Mesenchymal stem cell (in vitro differentiated cells and primary cell): ENCODE measurements around the gene VEGFD.
A peak's percentile ranks its signal among the peaks of the same experiment; 100 is the strongest.

ENCODE experiments used
- DNase-seq: peaks from one replicate; pipeline ENCODE4 v3.0.0-alpha.2; 2013
- H2AFZ ChIP-seq: one replicate; pipeline ENCODE4 v1.6.1; 2013; ENCODE audit warnings: low read depth, mild to moderate bottlenecking, control low read depth, inconsistent platforms, low read length, moderate library complexity
- H2AK5ac ChIP-seq: 2 replicates; pipeline ENCODE4 v1.6.1; 2013; ENCODE audit warnings: low read length, moderate library complexity, mild to moderate bottlenecking, inconsistent platforms; ENCODE audit not compliant: severe bottlenecking
- H2BK120ac ChIP-seq: one replicate; pipeline ENCODE4 v1.6.1; 2013; ENCODE audit warnings: low read depth, mild to moderate bottlenecking, inconsistent platforms, low read length, moderate library complexity
- H2BK12ac ChIP-seq, 2 experiments: one replicate each; pipeline ENCODE4 v1.6.1; 2013; ENCODE audit warnings: inconsistent platforms in 2 of 2, low read length in 2 of 2, mild to moderate bottlenecking in 2 of 2, moderate library complexity in 2 of 2, control low read depth in 1 of 2
- H2BK15ac ChIP-seq: one replicate; pipeline ENCODE4 v1.6.1; 2013; ENCODE audit warnings: mild to moderate bottlenecking, low read depth, inconsistent platforms; ENCODE audit not compliant: poor library complexity, severe bottlenecking
- H2BK5ac ChIP-seq: 2 replicates; pipeline ENCODE4 v1.6.1; 2013; ENCODE audit warnings: low read depth, mild to moderate bottlenecking, low read length, control low read depth, inconsistent platforms; ENCODE audit not compliant: poor library complexity, severe bottlenecking
- H3K14ac ChIP-seq, 2 experiments: one replicate each; pipeline ENCODE4 v1.6.1; 2013; ENCODE audit warnings: inconsistent platforms in 2 of 2, low read length in 2 of 2, control low read depth in 1 of 2, mild to moderate bottlenecking in 1 of 2, moderate library complexity in 1 of 2
- H3K18ac ChIP-seq, 2 experiments: one replicate each; pipeline ENCODE4 v1.6.1; 2013; ENCODE audit warnings: inconsistent platforms in 2 of 2, low read length in 2 of 2, control low read depth in 1 of 2, low read depth in 1 of 2, mild to moderate bottlenecking in 1 of 2
- H3K23ac ChIP-seq, 2 experiments: one replicate each; pipeline ENCODE4 v1.6.1; 2013; ENCODE audit warnings: inconsistent platforms in 2 of 2, low read length in 2 of 2, mild to moderate bottlenecking in 2 of 2, moderate library complexity in 2 of 2, control low read depth in 1 of 2
- H3K27ac ChIP-seq: 2 replicates; pipeline ENCODE4 v1.5.1; 2013; ENCODE audit warnings: mild to moderate bottlenecking, moderate library complexity, low read length, control low read depth, inconsistent platforms; ENCODE audit not compliant: poor library complexity, severe bottlenecking
- H3K27me3 ChIP-seq, 2 experiments: 2 replicates each; pipeline versions ENCODE4 v1.6.1 to v1.7.0; 2013; ENCODE audit warnings: low read length in 2 of 2, mild to moderate bottlenecking in 2 of 2, moderate library complexity in 2 of 2, control low read depth in 1 of 2, inconsistent platforms in 1 of 2; ENCODE audit not compliant: control insufficient read depth in 1 of 2, insufficient read depth in 1 of 2
- H3K36me3 ChIP-seq, 2 experiments: 2 replicates each; pipeline versions ENCODE4 v1.6.1 to v1.7.0; 2013; ENCODE audit warnings: low read length in 2 of 2, control low read depth in 1 of 2, inconsistent platforms in 1 of 2, low read depth in 1 of 2, mild to moderate bottlenecking in 1 of 2; ENCODE audit not compliant: insufficient read depth in 2 of 2, control insufficient read depth in 1 of 2
- H3K4ac ChIP-seq, 2 experiments: one replicate each; pipeline ENCODE4 v1.6.1; 2013; ENCODE audit warnings: inconsistent platforms in 2 of 2, low read length in 2 of 2, mild to moderate bottlenecking in 2 of 2, moderate library complexity in 2 of 2, control low read depth in 1 of 2, low read depth in 1 of 2
- H3K4me1 ChIP-seq: 2 replicates; pipeline ENCODE4 v1.6.1; 2013; ENCODE audit warnings: low read depth, low read length, control low read depth; ENCODE audit not compliant: control insufficient read depth, insufficient read depth
- H3K4me2 ChIP-seq: 2 replicates; pipeline ENCODE4 v1.6.1; 2013; ENCODE audit warnings: low read length, mild to moderate bottlenecking, inconsistent platforms; ENCODE audit not compliant: poor library complexity, severe bottlenecking
- H3K4me3 ChIP-seq, 2 experiments: 2 replicates each; pipeline versions ENCODE4 v1.5.1 to v1.7.0; 2013; ENCODE audit warnings: low read length in 2 of 2, mild to moderate bottlenecking in 2 of 2, control low read depth in 1 of 2, low read depth in 1 of 2; ENCODE audit not compliant: insufficient read depth in 1 of 2
- H3K79me1 ChIP-seq: replicated peaks from 2 replicates; pipeline ENCODE4 v1.6.1; 2013; ENCODE audit warnings: mild to moderate bottlenecking, control low read depth, low read length, inconsistent platforms; ENCODE audit not compliant: poor library complexity, severe bottlenecking
- H3K9ac ChIP-seq: 2 replicates; pipeline ENCODE4 v1.7.0; 2013; ENCODE audit warnings: mild to moderate bottlenecking, low read length, moderate library complexity
- H3K9me3 ChIP-seq: 2 replicates; pipeline ENCODE4 v1.7.0; 2013; ENCODE audit warnings: mild to moderate bottlenecking, low read length; ENCODE audit not compliant: control insufficient read depth
- H4K8ac ChIP-seq: one replicate; pipeline ENCODE4 v1.6.1; 2013; ENCODE audit warnings: inconsistent platforms, mild to moderate bottlenecking, low read length, moderate library complexity
- H4K91ac ChIP-seq: one replicate; pipeline ENCODE4 v1.6.1; 2013; ENCODE audit warnings: mild to moderate bottlenecking, low read length, inconsistent platforms
- WGBS: methylation state at CpG from one replicate; pipeline ENCODE4 v1.1.7; 2013; ENCODE audit warnings: mixed read lengths; 5-methylcytosine and 5-hydroxymethylcytosine counted together

Gene VEGFD

DNA sequence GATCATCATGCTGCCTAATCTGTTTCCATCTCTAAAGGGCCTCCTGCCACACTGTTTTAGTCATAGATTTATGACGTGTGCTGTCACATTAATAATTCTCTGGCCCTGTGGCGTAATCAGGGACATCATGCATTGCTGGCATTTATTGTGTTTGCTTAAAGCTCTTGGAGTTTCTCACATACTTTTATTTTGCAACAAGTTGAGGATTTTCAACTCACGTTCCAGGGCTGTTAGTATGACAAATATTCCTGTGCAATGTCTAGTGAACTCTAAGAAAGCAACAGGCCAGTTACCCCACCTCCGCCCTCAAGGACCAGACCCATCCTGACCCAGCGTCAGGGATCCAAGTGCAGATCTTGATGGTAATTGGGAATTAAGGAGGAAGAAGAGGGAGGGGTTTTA, 41.1 kb downstream of the VEGFD start:
- Histone ChIP-seq H2BK5ac (no peak overlapping the region), H2BK15ac (no peak overlapping the region), H2AFZ (no peak overlapping the region), H3K18ac (no peak overlapping the region), H3K4ac (no peak overlapping the region), H3K23ac (no peak overlapping the region), H2BK120ac (no peak overlapping the region), H3K27me3 (peaks cover 0 to 24% of the 10 kb centered on the region in 2 experiments), H3K4me3 (no peak overlapping the region), H3K79me1 (no peaks in the 10 kb centered on the region), H3K27ac (no peak overlapping the region), H3K4me1 (no peaks in the 10 kb centered on the region), H3K4me2 (no peak overlapping the region), H3K9me3 (no peaks in the 10 kb centered on the region), H4K8ac (no peak overlapping the region), H4K91ac (no peak overlapping the region), H2BK12ac (no peak overlapping the region), H2AK5ac (no peak overlapping the region), H3K9ac (no peak overlapping the region), H3K36me3 (no peaks in the 10 kb centered on the region), H3K14ac (no peak overlapping the region)
- DNase-seq = peak; percentile 56
- WGBS = 77% methylated on average over 2 of the region's 5 CpGs

DNA sequence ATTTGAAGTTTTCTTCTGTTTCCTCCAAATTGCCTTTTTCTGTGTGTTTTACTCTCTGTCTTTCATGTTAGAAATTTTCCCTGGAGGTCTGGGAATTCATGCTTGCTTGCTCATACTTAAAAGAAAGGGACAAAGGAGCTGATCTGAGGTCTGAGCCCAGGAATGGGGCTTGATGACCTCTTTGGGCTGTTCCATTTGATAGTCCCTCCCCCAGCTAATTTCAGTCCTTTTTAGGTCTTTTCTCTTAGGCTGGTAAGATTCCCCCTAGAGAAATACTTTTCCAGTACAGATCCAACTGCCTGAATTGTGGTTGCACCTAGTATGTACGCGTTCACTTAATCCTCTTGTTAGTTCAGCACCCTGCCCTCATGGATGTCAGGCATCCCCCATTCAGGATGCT, 43.3 kb downstream of the VEGFD start:
- H3K18ac ChIP-seq = no peak overlapping the region
- H4K8ac ChIP-seq = no peak overlapping the region
- H2BK12ac ChIP-seq = no peak overlapping the region
- H4K91ac ChIP-seq = no peak overlapping the region
- H3K4me1 ChIP-seq = no peaks in the 10 kb centered on the region
- peaks cover 0 to 23% of the 10 kb centered on the region in 2 experiments for H3K27me3 ChIP-seq
- no peak overlapping the region for H3K4me2 ChIP-seq
- H3K9me3 ChIP-seq = no peaks in the 10 kb centered on the region
- no peak overlapping the region for H3K9ac ChIP-seq
- H3K36me3 ChIP-seq = no peaks in the 10 kb centered on the region
- H3K79me1 ChIP-seq = no peaks in the 10 kb centered on the region
- no peak overlapping the region for H2AK5ac ChIP-seq
- no peak overlapping the region for H3K4me3 ChIP-seq
- no peak overlapping the region for H2BK15ac ChIP-seq
- H2BK5ac ChIP-seq = no peak overlapping the region
- no peak overlapping the region for H3K4ac ChIP-seq
- H3K27ac ChIP-seq = no peak overlapping the region
- no peak overlapping the region for H3K14ac ChIP-seq
- H2AFZ ChIP-seq = no peak overlapping the region
- H2BK120ac ChIP-seq = no peak overlapping the region
- 100% methylated on average over 2 of the region's 2 CpGs for WGBS
- no peak overlapping the region for H3K23ac ChIP-seq
- DNase-seq = no peak

DNA sequence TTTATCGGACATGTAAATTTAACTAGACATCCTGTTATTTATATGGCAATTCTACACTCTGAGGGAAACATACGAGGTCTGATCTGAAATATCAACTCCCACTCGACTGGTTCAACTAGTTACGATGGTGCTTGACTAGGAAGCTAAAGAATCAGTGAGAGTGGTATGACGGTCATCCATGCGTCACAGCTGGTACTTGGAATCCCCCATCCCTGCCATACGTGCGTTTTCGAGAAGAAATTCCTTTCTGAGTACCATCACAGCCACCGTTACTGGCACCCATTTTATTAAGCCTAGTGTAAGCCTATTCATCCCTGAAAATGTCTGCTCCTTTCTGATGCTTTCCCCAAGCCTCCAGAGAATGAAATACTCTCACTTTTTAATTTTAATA, 48.2 kb downstream of the VEGFD start:
- Histone ChIP-seq H3K23ac (no peak overlapping the region), H4K8ac (no peak overlapping the region), H4K91ac (no peak overlapping the region), H3K4me3 (peak overlapping the region in 1 of 2 experiments; percentile 93), H3K27ac (no peak overlapping the region), H3K4me2 (peak overlapping the region; percentile 33), H3K18ac (peak overlapping the region in 1 of 2 experiments; percentile 48), H3K4me1 (no peaks in the 10 kb centered on the region), H3K14ac (no peak overlapping the region), H3K9me3 (no peaks in the 10 kb centered on the region), H2BK120ac (no peak overlapping the region), H3K27me3 (peaks cover 0 to 20% of the 10 kb centered on the region in 2 experiments), H2AK5ac (no peak overlapping the region), H3K9ac (peak overlapping the region; percentile 94), H2BK15ac (no peak overlapping the region), H3K79me1 (peaks cover 2% of the 10 kb centered on the region), H2BK5ac (no peak overlapping the region), H2BK12ac (no peak overlapping the region), H2AFZ (peak overlapping the region; percentile 46), H3K4ac (no peak overlapping the region), H3K36me3 (peaks cover 5 to 7% of the 10 kb centered on the region in 2 experiments)
- peak; percentile 90 for DNase-seq
- WGBS = 7% methylated on average over 9 of the region's 10 CpGs

DNA sequence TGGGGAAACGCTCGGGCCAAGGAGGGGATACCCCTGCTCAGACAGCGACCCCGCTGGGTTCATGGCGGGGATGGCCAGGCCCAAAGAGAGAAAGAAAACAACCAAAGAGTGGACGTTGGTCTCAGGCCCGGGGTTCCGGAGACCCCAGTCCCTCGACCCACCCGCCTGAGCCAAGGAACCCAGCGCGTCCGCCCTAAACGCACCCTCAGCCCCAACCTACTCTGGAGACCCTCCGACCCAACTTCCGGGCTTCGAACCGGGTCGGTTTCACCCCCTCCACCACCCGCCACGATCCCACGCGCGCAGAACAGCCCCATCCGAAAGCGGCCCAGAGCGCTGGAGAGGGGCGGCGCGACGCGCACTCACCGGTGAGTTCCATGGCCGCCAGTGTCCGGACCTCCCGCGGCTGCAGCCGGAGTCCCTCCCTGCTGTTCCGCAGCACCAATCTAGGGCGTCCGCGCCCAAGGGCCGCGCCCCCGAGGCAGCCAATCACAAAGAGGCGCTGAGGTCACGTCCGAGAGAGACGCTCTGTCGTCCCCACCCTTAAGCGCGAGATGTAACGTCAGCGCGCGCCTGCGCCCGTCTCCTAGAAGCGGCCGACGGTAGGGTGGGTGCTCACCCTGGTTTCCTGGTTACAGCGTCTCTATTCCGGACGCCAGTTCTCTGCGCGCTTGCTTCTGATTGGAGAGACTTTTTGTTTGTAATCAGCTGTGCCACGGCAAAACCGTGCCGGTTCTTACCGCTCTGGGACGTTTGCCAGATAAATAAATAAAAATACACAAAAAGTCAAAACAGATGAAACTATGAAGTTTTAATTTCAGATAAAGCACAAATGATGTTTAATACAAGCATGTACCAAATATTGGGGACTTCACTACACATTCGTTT, 48.8 kb downstream of the VEGFD start, which contains the start of gene PIGA:
Gene PIGA, minus strand, starts transcription at position 389 of the 888 bp plus-strand sequence. CDS start 3,593 bp downstream, outside the sequence.
- Histone ChIP-seq H3K23ac (no peak within 1 kb of the TSS), H2AK5ac (no peak within 1 kb of the TSS), H2BK15ac (no peak within 1 kb of the TSS), H3K9ac (peak within 1 kb of the TSS; percentile 98), H3K4me2 (peak within 1 kb of the TSS; percentile 53), H3K18ac (peak within 1 kb of the TSS in 1 of 2 experiments; percentile 48), H2AFZ (peak within 1 kb of the TSS; percentile 77), H2BK5ac (no peak within 1 kb of the TSS), H3K36me3 (peaks cover 5 to 8% of the 10 kb centered on the region in 2 experiments), H3K27ac (no peak within 1 kb of the TSS), H4K91ac (no peak within 1 kb of the TSS), H2BK12ac (no peak within 1 kb of the TSS), H3K4ac (peak within 1 kb of the TSS in 1 of 2 experiments; percentile 61), H3K4me1 (no peaks in the 10 kb centered on the region), H3K9me3 (no peaks in the 10 kb centered on the region), H4K8ac (no peak within 1 kb of the TSS), H3K79me1 (peaks cover 2% of the 10 kb centered on the region), H2BK120ac (no peak within 1 kb of the TSS), H3K14ac (no peak within 1 kb of the TSS), H3K4me3 (peak within 1 kb of the TSS; percentile 86 to 93), H3K27me3 (peaks cover 0 to 20% of the 10 kb centered on the region in 2 experiments)
- peak; percentile 97 for DNase-seq
- WGBS = under 1% methylated on average over 47 of the region's 72 CpGs
